PFSK-1 (cell line): ENCODE results near the gene MEX3B.

Experiments
- FOXP2 ChIP-seq: optimal IDR thresholded peaks from 2 replicates; pipeline ENCODE3; 2011; ENCODE audit warnings: borderline replicate concordance, control low read depth, inconsistent platforms; ENCODE audit not compliant: insufficient read depth; ENCODE audit errors: extremely low read length, extremely low read depth
- POLR2AphosphoS5 ChIP-seq: IDR thresholded peaks from 2 replicates; pipeline ENCODE4 v1.6.1; 2012; ENCODE audit warnings: low read depth, mild to moderate bottlenecking, control low read depth, low read length, moderate library complexity
- SIN3A ChIP-seq: IDR thresholded peaks from 2 replicates; pipeline ENCODE4 v1.6.1; 2012; ENCODE audit warnings: mild to moderate bottlenecking, low read length, moderate library complexity, borderline replicate concordance; ENCODE audit not compliant: insufficient read depth
- TAF1 ChIP-seq: IDR thresholded peaks from 2 replicates; pipeline ENCODE4 v1.6.1; 2012; ENCODE audit warnings: low read length, control low read depth, borderline replicate concordance; ENCODE audit not compliant: insufficient read depth
- TF ChIP-seq, protein P1 (sequence below), 2 experiments: IDR thresholded peaks; 2 replicates each; pipeline versions ENCODE4 v1.6.1 to v1.8.0; 2011 to 2012; ENCODE audit warnings: low read depth in 2 of 2, low read length in 2 of 2, control low read depth in 1 of 2, inconsistent platforms in 1 of 2, mild to moderate bottlenecking in 1 of 2, moderate library complexity in 1 of 2; ENCODE audit not compliant: insufficient read depth in 1 of 2

The MEX3B gene

DNA sequence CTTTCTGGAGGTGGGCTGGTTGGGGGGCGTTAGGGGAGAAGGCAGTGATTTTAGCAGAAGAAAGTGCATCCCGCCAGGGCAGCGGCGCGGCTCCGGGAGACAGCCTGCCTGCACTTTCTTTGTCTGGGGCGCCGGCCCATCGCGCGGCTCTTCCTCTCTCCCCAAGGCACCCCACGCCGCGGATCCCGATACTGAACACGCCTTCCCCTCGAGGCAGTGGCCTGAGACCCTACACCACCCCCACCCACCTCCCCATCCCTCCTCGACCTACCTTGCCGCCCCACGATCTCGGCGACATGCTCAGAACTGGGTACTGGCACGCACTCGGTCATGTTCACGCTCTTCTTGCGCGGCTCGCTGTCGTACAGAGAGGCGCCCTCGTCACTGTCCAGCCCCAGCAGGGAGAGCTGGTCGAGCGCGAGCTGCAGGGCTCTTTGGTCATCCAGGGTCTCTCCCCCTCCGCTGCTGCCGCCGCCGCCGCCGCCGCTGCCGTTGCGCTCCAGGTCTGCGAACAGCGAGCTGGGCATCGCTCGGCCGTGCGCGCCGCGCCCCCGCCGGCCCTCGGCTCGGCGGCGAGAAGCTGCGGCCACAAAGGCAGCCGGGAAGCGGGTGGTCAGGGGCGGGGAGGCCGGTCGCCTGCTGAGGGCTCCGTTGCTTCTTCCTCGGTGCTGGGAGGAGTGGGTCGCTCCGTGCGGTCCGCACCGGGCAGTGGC is 483 bp downstream of the MEX3B start:
- TF ChIP-seq TAF1 (no peak), SIN3A (no peak), POLR2AphosphoS5 (no peak), FOXP2 (no peak)
- TF ChIP-seq, protein P1, sequence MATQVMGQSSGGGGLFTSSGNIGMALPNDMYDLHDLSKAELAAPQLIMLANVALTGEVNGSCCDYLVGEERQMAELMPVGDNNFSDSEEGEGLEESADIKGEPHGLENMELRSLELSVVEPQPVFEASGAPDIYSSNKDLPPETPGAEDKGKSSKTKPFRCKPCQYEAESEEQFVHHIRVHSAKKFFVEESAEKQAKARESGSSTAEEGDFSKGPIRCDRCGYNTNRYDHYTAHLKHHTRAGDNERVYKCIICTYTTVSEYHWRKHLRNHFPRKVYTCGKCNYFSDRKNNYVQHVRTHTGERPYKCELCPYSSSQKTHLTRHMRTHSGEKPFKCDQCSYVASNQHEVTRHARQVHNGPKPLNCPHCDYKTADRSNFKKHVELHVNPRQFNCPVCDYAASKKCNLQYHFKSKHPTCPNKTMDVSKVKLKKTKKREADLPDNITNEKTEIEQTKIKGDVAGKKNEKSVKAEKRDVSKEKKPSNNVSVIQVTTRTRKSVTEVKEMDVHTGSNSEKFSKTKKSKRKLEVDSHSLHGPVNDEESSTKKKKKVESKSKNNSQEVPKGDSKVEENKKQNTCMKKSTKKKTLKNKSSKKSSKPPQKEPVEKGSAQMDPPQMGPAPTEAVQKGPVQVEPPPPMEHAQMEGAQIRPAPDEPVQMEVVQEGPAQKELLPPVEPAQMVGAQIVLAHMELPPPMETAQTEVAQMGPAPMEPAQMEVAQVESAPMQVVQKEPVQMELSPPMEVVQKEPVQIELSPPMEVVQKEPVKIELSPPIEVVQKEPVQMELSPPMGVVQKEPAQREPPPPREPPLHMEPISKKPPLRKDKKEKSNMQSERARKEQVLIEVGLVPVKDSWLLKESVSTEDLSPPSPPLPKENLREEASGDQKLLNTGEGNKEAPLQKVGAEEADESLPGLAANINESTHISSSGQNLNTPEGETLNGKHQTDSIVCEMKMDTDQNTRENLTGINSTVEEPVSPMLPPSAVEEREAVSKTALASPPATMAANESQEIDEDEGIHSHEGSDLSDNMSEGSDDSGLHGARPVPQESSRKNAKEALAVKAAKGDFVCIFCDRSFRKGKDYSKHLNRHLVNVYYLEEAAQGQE (IDR thresholded peaks at IDR 0.05; ENCODE audit: insufficient read depth in 1 of 2, low read depth in 2 of 2, low read length in 2 of 2), result no peak

DNA sequence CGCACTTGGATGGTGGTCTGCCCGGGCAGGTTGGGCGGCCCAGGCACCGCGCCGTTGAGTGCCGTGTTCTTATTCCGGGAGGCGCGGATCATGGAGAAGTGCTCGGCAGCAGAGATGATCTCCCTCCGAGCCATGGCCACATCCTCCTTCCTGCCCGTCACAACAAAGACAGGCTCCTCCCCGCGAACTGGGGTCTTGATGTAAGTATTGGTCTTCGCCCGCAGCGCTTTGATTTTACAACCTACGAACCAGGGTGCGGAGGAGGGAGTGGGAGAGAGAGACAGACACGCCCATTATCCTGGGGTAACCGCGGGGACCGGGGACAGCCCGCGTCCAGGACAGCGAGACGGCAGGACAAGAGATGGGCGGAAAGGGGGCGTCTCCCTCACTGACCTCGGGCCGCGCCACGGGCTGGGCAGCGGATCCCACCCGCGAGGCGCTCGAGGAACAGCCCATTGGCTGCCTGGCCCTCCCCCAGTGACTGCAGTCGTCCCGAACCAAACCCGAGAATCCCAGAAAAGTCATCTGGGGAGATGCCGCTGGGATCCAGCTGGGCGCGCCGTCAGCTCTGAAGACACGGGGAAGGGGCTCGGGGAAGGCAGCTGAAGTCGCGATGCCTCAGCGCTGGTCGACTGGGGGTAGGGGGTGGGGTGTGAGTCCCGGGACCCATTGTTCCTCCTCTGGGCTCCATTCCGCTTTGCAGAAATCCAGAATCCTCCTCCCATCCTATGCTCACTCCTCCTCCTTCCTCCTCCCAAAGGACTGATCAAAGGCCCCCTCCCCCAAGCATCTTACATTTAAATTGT is 1.2 kb downstream of the MEX3B start:
- TF ChIP-seq, protein P1 (IDR thresholded peaks at IDR 0.05; ENCODE audit: insufficient read depth in 1 of 2, low read depth in 2 of 2, low read length in 2 of 2), result no peak
- peak; percentile 12 for TF ChIP-seq FOXP2
- no peak for TF ChIP-seq POLR2AphosphoS5
- TF ChIP-seq SIN3A, result 0 out of 2 replicates have a peak, but pooled peaks have one; percentile 54
- no peak for TF ChIP-seq TAF1

DNA sequence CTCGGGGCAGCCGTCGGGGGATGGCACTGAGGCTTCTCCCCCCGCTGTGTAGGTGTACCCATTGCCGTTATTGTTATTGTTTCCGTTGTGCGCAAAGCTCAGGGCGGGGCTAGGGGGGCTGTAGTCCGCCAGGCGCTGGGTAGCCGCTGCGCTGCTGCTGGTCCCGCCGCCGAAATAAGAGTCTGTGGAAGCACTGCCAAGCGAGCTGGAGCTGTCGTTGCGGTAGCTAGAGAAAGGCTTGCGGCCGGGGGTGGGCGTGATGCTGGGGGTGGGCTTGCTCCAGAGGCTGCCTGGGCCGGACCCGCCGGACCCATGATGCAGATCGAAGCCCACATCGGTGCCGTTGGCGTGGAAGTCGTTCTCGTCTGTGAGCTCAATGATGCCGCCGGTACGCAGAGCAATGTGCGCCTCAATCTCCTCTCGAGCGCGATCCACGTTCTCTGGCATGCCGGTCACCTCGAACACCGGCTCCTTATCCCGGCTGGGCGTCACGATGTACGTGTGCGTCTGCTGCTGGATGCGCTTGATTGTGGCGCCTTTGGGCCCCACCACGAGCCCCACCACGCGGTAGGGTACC is 1.9 kb downstream of the MEX3B start:
- TF ChIP-seq POLR2AphosphoS5 (no peak), TAF1 (no peak), FOXP2 (no peak)
- TF ChIP-seq, protein P1 (IDR thresholded peaks at IDR 0.05; ENCODE audit: insufficient read depth in 1 of 2, low read depth in 2 of 2, low read length in 2 of 2), result no peak

DNA sequence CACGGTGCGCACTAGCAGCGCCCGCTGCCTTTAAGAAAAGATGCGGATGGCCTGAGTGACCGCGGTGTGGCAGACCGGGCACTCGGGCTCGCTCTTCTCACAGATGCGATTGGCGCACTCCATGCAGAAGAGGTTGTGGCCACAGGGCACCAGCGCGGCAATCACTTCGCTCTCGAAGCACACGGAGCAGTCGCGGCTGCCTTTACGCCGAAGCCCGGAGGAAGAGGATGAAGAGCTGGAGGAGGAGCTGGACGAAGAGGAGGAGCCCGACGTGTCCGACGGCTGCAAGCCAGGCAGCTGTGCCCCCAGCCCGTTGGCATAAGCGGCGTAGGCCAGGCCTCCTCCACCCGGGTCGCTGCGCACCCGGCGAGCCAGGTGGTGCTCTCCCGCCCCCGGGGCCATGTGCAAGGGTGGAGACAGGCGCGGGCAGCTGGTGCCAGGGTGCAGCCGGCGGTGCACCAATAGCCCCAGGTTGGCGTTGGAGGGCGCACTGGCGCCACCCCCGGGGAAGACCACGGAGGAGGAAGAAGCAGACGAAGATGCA is 2.6 kb downstream of the MEX3B start:
- TF ChIP-seq, protein P1 (IDR thresholded peaks at IDR 0.05; ENCODE audit: insufficient read depth in 1 of 2, low read depth in 2 of 2, low read length in 2 of 2), result no peak
- TF ChIP-seq POLR2AphosphoS5 (no peak), SIN3A (no peak), TAF1 (no peak), FOXP2 (no peak)
